ENCODE data around the gene GTF2H2C. TPM values are rescaled to one million over a fixed set of nuclear protein-coding genes. Genes with fewer than 3 reads are reported as not detected.
A peak's percentile ranks its signal among the peaks of the same experiment; 100 is the strongest.
"Not testable (repeated sequence)": the region's sequence is repeated elsewhere in the genome, so short reads cannot be mapped to it uniquely, and the experiment has no call there.

The GTF2H2C gene
- total RNA-seq (2012; rRNA removed) = 38.5 and 47.4 TPM in 2 replicates

DNA sequence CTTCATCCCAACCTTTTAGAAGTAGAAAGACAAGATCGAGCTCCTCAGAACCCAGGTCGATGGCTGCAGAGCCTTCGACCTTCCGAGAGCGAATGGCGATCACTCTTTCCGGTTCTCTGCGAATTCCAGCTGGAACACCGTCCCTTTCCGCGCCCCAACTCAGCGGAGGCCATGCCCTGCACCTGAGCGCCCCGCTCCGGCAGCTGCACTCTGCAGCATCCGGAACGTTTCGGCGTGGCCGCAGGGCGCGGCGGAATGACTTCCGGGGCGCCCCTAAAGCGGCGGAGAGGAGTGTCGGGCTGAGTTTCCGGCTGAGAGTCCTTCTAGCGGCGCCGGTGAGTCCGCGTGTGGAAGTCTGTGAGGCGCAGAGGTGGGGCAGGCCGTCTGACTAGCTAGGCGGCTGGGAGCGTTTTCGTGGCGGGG lies at the start of gene GTF2H2C:
GTF2H2C (plus strand) TSS at position 284 of the 423 bp plus-strand sequence. CDS start 4,942 bp downstream, outside the sequence.
- not testable (repeated sequence) for H3K36me3 ChIP-seq (ENCODE audit: insufficient read depth, low read length); H3K27me3 ChIP-seq (ENCODE audit: control insufficient read depth, insufficient read depth, low read length); H3K4me1 ChIP-seq (ENCODE audit: control insufficient read depth, insufficient read depth, low read length); H3K9me3 ChIP-seq (replicated peaks; ENCODE audit: low read length)
- Histone ChIP-seq H3K4me3 (ENCODE audit: low read length) (peak within 1 kb of the TSS; percentile 73), H3K4me2 (ENCODE audit: low read length) (peak within 1 kb of the TSS; percentile 76), H3K9ac (ENCODE audit: low read depth, low read length) (peak within 1 kb of the TSS; percentile 73)

DNA sequence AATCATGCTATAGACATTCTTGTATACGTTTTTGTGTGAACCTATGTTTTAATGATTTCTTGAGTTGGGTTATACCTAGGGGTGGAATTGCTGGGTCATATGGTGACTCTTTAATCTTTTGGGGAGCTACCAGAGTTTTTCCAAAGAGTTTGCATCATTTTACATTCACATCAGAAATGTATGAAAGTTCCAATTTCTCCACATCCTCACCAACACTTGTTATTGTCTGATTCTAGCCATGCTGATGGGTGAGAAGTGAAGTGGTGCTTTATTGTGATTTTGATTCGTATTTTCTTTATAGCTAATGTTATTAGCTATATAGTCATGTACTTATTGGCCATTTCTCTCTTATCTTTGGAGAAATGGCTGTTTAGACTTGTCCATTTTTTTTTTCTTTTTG lies 49.3 kb upstream of the GTF2H2C start:
- H3K4me3 ChIP-seq (ENCODE audit: low read length) = no peak overlapping the region
- H3K4me1 ChIP-seq (ENCODE audit: control insufficient read depth, insufficient read depth, low read length) = peaks cover 15% of the 10 kb centered on the region
- H3K9me3 ChIP-seq (replicated peaks; ENCODE audit: low read length) = no peaks in the 10 kb centered on the region
- no peaks in the 10 kb centered on the region for H3K36me3 ChIP-seq (ENCODE audit: insufficient read depth, low read length)
- no peak overlapping the region for H3K4me2 ChIP-seq (ENCODE audit: low read length)
- no peaks in the 10 kb centered on the region for H3K27me3 ChIP-seq (ENCODE audit: control insufficient read depth, insufficient read depth, low read length)
- no peak overlapping the region for H3K9ac ChIP-seq (ENCODE audit: low read depth, low read length)

DNA sequence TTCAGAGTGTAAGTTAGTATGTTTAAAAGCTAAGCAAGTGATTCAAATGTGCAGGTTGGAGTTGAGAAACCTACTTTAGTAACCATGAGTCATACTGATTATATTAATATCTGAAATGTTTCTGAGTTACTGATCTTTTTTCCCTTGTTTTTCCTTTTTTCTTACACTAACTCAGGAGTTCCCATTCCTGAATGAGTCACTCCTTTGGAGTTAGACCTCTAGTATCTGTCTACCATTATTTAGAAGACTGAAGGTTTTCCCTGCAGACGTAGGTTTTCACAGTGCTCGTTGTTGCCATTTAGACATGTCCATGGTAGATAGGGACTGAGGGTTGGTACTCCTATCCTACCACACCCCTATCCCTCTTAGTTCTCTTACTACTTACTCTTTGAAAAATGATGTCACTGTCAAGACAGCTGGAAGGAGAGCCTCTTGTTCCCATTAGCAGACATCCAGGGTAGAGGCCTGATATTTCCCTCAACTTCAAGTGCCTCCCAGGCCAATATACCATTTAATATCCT lies 47.2 kb upstream of the GTF2H2C start:
- Histone ChIP-seq H3K36me3 (ENCODE audit: insufficient read depth, low read length) (no peaks in the 10 kb centered on the region), H3K9ac (ENCODE audit: low read depth, low read length) (no peak overlapping the region), H3K4me1 (ENCODE audit: control insufficient read depth, insufficient read depth, low read length) (peaks cover 29% of the 10 kb centered on the region), H3K4me2 (ENCODE audit: low read length) (peak overlapping the region; percentile 12), H3K9me3 (replicated peaks; ENCODE audit: low read length) (no peaks in the 10 kb centered on the region), H3K27me3 (ENCODE audit: control insufficient read depth, insufficient read depth, low read length) (no peaks in the 10 kb centered on the region), H3K4me3 (ENCODE audit: low read length) (no peak overlapping the region)

DNA sequence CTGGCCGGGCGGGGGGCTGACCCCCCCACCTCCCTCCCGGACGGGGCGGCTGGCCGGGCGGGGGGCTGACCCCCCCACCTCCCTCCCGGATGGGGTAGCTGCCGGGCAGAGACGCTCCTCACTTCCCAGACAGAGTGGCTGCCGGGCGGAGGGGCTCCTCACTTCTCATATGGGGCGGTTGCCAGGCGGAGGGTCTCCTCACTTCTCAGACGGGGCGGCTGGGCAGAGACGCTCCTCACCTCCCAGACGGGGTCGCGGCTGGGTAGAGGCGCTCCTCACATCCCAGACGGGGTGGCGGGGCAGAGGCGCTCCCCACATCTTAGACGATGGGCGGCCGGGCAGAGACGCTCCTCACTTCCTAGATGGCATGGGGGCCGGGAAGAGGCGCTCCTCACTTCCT lies 44.4 kb upstream of the GTF2H2C start:
- H3K4me3 ChIP-seq (ENCODE audit: low read length); H3K27me3 ChIP-seq (ENCODE audit: control insufficient read depth, insufficient read depth, low read length); H3K9ac ChIP-seq (ENCODE audit: low read depth, low read length); H3K4me2 ChIP-seq (ENCODE audit: low read length); H3K9me3 ChIP-seq (replicated peaks; ENCODE audit: low read length); H3K36me3 ChIP-seq (ENCODE audit: insufficient read depth, low read length): not testable (repeated sequence)
- H3K4me1 ChIP-seq (ENCODE audit: control insufficient read depth, insufficient read depth, low read length) = peaks cover 36% of the 10 kb centered on the region

DNA sequence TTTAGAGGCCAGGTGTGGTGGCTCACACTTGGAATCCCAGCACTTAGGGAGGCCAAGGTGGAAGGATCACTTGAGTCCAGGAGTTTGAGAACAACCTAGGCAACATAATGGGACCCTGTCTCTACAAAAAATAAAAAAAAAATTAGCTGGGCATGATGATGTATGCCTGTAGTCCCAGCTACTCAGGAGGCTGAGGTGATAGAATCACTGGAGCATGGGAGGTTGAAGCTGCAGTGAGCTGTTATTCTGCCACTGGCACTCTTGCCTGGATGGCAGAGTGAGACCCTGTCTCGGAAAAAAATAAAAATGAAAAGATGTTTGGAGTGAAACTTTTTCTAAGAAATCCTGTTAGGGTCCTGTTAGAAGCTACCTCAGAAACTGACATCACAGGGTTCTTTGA lies 43.2 kb upstream of the GTF2H2C start:
- Histone ChIP-seq H3K4me3 (ENCODE audit: low read length) (no peak overlapping the region), H3K27me3 (ENCODE audit: control insufficient read depth, insufficient read depth, low read length) (no peaks in the 10 kb centered on the region), H3K4me1 (ENCODE audit: control insufficient read depth, insufficient read depth, low read length) (peaks cover 48% of the 10 kb centered on the region), H3K9me3 (replicated peaks; ENCODE audit: low read length) (no peaks in the 10 kb centered on the region), H3K36me3 (ENCODE audit: insufficient read depth, low read length) (no peaks in the 10 kb centered on the region), H3K4me2 (ENCODE audit: low read length) (peak overlapping the region; percentile 31), H3K9ac (ENCODE audit: low read depth, low read length) (no peak overlapping the region)

DNA sequence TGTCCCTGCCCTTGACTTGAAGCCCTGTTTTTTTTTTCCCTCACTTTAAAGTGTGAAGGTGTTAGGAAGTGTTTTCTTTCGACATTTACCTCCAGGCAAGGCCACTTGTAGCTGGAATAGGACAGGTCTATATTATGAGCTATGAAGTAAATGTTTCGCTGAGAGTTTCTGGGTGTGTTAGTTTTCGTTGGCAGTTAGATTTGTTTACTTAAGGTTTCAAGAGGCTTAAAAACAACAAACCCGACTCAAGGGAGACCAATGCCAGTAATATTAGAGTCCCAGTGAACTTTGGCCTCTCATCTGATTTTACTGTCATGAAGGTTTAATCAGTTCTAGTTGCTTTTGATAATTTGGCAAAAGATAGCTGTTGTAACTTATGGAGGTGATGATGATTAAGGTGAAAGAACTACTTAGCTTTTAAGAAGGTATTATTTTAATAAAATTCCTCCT lies 42.2 kb upstream of the GTF2H2C start:
- Histone ChIP-seq H3K27me3 (ENCODE audit: control insufficient read depth, insufficient read depth, low read length) (no peaks in the 10 kb centered on the region), H3K4me2 (ENCODE audit: low read length) (peak overlapping the region; percentile 14), H3K9ac (ENCODE audit: low read depth, low read length) (no peak overlapping the region), H3K36me3 (ENCODE audit: insufficient read depth, low read length) (no peaks in the 10 kb centered on the region), H3K4me3 (ENCODE audit: low read length) (no peak overlapping the region), H3K9me3 (replicated peaks; ENCODE audit: low read length) (no peaks in the 10 kb centered on the region), H3K4me1 (ENCODE audit: control insufficient read depth, insufficient read depth, low read length) (peaks cover 42% of the 10 kb centered on the region)

DNA sequence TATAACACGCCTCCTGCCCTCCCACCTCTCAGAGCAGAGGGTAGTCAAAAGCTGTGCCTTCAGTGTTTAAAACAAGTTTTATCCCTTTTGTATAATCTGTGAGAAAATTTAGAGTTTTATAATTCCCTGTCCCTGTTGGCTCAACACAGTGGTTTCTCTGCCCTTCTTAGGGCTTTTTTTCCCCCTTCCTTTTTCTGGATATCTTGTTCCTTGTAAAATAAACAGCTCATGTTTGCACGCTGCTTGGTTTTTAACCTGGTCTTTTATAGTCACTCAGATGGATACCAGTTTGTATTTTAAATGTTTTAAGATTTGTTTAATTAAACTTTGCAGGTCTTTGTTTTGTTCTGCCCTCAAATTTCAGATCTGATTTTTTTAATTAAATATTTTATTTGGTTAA lies 40.7 kb upstream of the GTF2H2C start:
- Histone ChIP-seq H3K36me3 (ENCODE audit: insufficient read depth, low read length) (no peaks in the 10 kb centered on the region), H3K4me2 (ENCODE audit: low read length) (no peak overlapping the region), H3K9me3 (replicated peaks; ENCODE audit: low read length) (no peaks in the 10 kb centered on the region), H3K4me3 (ENCODE audit: low read length) (no peak overlapping the region), H3K9ac (ENCODE audit: low read depth, low read length) (no peak overlapping the region), H3K4me1 (ENCODE audit: control insufficient read depth, insufficient read depth, low read length) (peaks cover 34% of the 10 kb centered on the region), H3K27me3 (ENCODE audit: control insufficient read depth, insufficient read depth, low read length) (no peaks in the 10 kb centered on the region)

DNA sequence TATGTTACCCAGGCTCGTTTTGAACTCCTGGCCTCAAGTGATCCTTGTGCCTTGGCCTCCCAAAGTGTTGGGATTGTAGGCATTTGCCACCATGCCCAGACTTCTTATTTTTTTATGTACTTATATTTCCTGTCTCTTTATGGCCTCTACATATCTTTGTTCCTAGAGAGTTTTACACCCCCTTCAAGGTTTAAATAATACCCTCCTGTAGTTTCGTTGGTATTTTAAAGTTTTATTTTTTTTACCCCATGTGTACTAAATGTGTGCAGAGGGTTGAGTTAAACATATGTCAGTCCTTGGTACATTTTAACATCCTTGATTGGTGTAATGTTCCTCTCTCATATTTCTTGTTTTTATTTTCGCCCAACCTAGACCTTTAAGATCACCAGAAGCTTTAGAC lies 38.0 kb upstream of the GTF2H2C start:
- no peak overlapping the region for H3K4me3 ChIP-seq (ENCODE audit: low read length)
- H3K36me3 ChIP-seq (ENCODE audit: insufficient read depth, low read length) = no peaks in the 10 kb centered on the region
- H3K9ac ChIP-seq (ENCODE audit: low read depth, low read length) = no peak overlapping the region
- no peak overlapping the region for H3K4me2 ChIP-seq (ENCODE audit: low read length)
- no peaks in the 10 kb centered on the region for H3K9me3 ChIP-seq (replicated peaks; ENCODE audit: low read length)
- peaks cover 26% of the 10 kb centered on the region for H3K4me1 ChIP-seq (ENCODE audit: control insufficient read depth, insufficient read depth, low read length)
- no peaks in the 10 kb centered on the region for H3K27me3 ChIP-seq (ENCODE audit: control insufficient read depth, insufficient read depth, low read length)

DNA sequence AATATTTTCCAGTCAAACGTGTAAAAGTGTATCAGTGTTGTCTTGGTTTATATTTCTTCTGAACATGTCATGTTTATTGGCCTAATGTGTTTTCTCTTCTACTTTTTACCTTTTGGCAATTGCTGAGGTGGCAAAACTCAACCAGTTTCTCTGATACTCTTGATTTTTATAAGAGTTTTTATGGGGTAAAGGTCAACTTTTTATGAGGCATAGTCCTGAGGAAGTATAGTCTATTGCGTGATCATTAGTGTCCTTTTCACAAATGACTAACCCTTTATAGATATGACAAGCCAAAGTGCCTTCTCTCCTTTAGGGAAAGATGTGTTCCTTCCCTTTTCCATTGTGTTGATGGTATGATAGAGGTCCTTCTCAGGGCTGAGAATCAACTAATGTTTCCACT lies 34.5 kb upstream of the GTF2H2C start:
- no peak overlapping the region for H3K4me3 ChIP-seq (ENCODE audit: low read length)
- peaks cover 26% of the 10 kb centered on the region for H3K27me3 ChIP-seq (ENCODE audit: control insufficient read depth, insufficient read depth, low read length)
- H3K9me3 ChIP-seq (replicated peaks; ENCODE audit: low read length) = no peaks in the 10 kb centered on the region
- no peak overlapping the region for H3K4me2 ChIP-seq (ENCODE audit: low read length)
- H3K9ac ChIP-seq (ENCODE audit: low read depth, low read length) = no peak overlapping the region
- H3K36me3 ChIP-seq (ENCODE audit: insufficient read depth, low read length) = no peaks in the 10 kb centered on the region
- peaks cover 13% of the 10 kb centered on the region for H3K4me1 ChIP-seq (ENCODE audit: control insufficient read depth, insufficient read depth, low read length)

DNA sequence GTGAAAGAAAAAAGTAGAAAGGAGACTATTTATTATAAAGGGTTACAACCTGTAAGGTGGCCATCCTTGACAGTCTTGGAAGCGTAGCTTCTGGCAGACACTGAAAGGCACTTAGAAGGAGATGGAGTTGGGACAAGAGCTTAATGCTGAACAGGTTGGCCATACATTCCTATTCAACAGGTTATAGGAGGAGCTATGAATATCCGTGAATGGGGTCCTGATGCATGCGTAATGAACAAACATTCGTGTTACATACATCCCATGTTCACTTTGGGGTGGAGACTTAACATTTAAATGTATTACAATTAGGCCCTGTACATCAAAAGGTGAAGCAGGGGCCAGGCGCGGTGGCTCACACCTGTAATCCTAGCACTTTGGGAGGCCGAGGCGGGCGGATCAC lies 33.3 kb upstream of the GTF2H2C start:
- H3K36me3 ChIP-seq (ENCODE audit: insufficient read depth, low read length) = no peaks in the 10 kb centered on the region
- peaks cover 1% of the 10 kb centered on the region for H3K4me1 ChIP-seq (ENCODE audit: control insufficient read depth, insufficient read depth, low read length)
- no peak overlapping the region for H3K9ac ChIP-seq (ENCODE audit: low read depth, low read length)
- H3K27me3 ChIP-seq (ENCODE audit: control insufficient read depth, insufficient read depth, low read length) = peaks cover 37% of the 10 kb centered on the region
- no peak overlapping the region for H3K4me3 ChIP-seq (ENCODE audit: low read length)
- no peak overlapping the region for H3K4me2 ChIP-seq (ENCODE audit: low read length)
- no peaks in the 10 kb centered on the region for H3K9me3 ChIP-seq (replicated peaks; ENCODE audit: low read length)

DNA sequence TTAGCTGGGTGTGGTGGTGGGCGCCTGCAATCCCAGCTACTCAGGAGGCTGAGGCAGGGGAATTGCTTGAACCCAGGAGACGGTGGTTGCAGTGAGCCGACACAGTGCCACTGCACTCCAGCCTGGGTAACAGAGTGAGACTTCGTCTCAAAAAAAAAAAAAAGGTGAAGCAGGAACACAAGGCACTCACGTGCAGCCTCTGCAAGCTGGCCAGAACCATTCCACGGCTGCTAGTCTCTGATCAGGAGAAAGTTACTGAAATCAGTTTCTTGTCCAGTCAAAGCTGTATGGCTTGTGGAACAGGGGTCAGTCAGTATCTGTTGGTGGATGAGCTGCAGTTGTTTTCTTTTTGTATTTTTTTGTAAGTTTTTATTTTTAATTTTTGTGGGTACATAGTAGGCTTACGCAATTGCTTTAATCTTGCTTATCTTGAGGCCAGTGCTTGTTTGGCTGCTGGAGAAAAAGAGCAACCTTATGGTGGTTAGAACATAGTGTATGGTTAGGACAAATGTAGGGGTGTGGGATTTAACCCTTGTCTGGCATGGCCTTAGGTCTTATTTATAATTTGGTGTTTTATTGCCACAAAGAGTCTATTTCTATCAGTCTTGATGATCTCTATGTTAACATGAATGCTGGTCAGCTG lies 32.7 kb upstream of the GTF2H2C start:
- Histone ChIP-seq H3K4me2 (ENCODE audit: low read length) (no peak overlapping the region), H3K27me3 (ENCODE audit: control insufficient read depth, insufficient read depth, low read length) (peaks cover 42% of the 10 kb centered on the region), H3K9me3 (replicated peaks; ENCODE audit: low read length) (no peaks in the 10 kb centered on the region), H3K36me3 (ENCODE audit: insufficient read depth, low read length) (no peaks in the 10 kb centered on the region), H3K4me3 (ENCODE audit: low read length) (no peak overlapping the region), H3K4me1 (ENCODE audit: control insufficient read depth, insufficient read depth, low read length) (no peaks in the 10 kb centered on the region), H3K9ac (ENCODE audit: low read depth, low read length) (no peak overlapping the region)

DNA sequence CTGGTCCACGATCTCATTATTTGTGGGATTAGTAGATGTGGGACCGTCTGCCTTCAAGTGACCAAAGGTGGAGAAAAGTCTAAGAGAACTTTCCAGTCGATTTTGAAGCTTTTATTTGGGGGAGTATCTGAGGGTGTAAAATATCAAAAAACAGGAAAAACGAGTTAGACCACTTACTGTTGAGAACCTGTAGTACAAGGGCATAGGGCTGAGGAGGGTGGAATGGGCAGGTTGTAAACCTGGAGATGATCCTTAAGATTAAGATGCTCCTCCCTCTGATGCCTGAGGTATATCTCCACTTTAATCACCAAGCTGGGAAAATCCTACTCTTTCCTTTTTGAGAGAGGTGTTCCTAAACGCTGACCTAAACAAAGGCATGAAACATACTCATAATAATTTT lies 32.0 kb upstream of the GTF2H2C start:
- peaks cover 42% of the 10 kb centered on the region for H3K27me3 ChIP-seq (ENCODE audit: control insufficient read depth, insufficient read depth, low read length)
- H3K4me3 ChIP-seq (ENCODE audit: low read length) = no peak overlapping the region
- no peaks in the 10 kb centered on the region for H3K9me3 ChIP-seq (replicated peaks; ENCODE audit: low read length)
- H3K4me1 ChIP-seq (ENCODE audit: control insufficient read depth, insufficient read depth, low read length) = no peaks in the 10 kb centered on the region
- no peaks in the 10 kb centered on the region for H3K36me3 ChIP-seq (ENCODE audit: insufficient read depth, low read length)
- H3K4me2 ChIP-seq (ENCODE audit: low read length) = no peak overlapping the region
- no peak overlapping the region for H3K9ac ChIP-seq (ENCODE audit: low read depth, low read length)
